NOMO-1 treated with DMSO at 0.1 percent for 48 hours (cell line): Measurements from ENCODE around the gene CEP350.

ENCODE experiments used
- DNase-seq: peaks from one replicate; lab custom pipeline; 2025; ENCODE audit not compliant: unreplicated experiment; lab: John Stamatoyannopoulos, UW

The CEP350 gene

DNA sequence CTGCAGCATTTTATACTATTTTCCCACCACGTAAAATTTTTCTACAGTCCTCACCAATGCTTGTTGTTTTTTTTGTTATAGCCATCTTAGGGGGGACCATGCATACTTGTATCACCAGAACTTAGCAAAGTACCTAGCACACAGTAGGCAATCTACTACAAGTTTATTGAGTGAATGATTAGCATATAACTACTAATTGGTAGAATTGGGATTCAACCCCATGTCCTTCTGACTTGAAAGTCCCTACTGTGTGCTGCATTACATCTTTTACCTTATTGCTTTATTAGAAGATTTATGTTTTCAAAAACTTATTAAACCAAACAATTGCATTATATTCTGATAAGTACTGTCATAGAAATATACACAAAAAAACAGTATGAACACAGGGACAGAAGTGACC is 92.1 kb downstream of the CEP350 start:
- DNase-seq, result no peak

DNA sequence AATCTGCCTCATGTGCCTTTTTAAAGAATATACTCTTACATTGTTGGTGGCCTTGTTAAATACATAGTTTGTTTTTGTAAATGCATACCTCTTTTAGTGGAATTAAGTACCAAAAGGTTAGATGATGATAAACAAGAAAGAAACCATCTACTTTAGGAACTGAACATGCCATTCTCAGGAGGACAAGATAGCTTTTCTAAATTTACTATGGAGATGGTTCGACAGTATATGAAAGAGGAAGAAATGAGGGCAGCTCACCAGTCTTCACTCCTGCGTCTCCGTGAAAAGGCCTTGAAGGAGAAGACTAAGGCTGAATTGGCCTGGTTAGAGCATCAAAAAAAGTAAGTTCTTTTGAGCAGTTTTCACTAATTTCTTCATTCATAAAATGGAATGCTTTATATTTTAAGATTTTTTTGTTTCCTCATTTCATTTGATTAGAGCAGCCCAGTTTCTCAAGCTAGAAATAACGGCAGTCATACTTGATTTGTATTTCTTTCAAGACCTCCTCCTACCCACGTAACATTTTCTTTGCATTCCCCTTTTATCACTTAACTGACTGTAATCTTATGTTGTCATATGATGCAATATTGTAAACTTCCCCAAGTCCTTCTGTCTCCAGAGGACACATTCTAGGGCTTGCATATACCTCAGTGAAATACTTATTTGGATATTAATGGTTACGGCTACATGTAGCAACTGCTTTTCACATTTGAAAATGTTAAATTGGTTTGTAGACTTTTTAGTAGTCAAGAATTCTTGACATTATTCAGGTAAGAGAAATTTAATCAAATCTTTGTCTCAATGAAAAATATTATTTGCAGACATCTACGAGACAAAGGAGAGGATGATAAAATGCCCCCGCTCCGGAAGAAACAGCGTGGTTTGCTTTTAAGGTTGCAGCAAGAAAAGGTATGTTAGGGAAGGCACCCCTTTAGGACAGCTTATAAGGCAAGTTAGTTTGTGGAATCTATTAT is 99.3 kb downstream of the CEP350 start:
- DNase-seq, result no peak

DNA sequence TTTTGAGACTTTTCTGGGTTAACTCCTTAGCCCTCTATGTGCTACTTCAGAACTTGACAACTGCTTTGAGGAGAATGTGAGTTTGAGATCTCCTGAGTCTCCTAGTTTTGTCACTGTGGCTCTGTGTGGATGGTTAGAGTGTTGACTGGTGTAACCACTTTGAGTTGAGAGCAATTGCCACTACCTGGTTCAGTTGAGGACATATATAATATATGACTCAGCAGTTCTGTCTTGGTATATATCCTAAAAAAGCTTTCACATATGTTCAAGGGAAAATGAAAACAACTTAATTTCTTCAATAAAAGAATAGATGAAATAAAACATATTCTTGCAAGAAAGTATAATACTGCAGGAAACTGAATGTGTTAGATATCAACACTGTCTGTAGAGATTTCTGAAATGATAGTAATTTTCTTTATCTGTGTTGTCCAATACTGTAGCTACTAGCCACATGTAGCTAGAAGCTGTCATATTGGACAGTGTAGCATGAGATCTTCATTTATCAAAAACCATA is 103.3 kb downstream of the CEP350 start:
- no peak for DNase-seq

DNA sequence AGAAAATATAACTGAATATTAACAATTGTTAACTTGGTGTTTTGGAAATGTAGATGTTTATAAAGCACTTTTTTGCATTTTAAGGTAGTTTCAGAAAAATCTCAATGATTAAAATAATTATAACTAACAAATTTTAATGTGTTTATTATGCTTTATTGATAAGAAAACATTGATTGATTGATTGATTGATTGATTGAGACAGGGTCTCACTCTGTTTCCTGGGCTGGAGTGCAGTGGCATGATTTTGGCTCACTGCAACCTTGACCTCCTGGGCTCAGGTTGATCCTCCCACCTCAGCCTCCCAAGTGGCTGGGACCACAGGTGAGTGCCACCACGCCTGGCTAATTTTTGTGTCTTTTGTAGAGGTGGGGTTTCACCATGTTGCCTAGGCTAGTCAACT is 106.4 kb downstream of the CEP350 start:
- no peak for DNase-seq

DNA sequence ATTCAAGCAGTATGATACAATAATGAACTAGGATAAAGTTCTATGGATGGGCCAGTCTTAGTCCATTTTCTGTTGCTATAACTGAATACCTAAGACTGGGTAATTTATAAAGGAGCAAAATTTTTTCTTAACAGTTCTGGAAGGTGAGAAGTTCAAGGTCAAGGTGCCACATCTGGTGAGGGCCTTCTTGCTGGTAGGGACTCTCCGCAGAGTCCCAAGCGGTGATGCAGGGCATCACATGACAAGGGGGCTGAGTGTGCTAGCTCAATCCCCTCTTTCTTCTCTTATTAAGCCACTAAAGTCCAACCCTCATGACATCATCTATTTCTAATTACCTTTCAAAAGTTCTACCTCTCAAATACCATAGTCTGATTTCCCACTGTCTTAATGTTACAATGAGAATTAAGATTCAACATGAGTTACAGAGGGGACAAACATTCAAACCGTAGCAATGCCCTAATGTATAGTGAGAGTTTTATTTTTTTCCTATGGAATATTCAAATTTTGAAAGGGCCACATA is 107.9 kb downstream of the CEP350 start:
- DNase-seq, result no peak

DNA sequence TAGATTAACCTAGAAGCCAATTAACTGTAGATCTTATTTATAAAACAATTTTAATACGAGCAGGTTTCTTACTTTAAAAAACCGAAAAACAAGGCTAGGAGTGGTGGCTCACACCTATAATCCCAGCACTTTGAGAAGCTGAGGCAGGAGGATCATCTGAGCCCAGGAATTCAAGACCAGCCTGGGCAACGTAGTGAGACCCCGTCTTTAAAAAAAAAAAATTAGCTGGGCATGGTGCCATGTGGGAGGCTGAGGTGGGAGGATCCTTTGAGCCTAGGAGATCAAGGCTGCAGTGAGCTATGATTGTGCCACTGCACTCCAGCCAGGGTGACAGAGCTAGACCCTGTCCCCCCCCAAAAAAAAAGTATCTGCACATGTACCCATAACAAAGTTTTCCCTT is 110.8 kb downstream of the CEP350 start:
- DNase-seq, result no peak

DNA sequence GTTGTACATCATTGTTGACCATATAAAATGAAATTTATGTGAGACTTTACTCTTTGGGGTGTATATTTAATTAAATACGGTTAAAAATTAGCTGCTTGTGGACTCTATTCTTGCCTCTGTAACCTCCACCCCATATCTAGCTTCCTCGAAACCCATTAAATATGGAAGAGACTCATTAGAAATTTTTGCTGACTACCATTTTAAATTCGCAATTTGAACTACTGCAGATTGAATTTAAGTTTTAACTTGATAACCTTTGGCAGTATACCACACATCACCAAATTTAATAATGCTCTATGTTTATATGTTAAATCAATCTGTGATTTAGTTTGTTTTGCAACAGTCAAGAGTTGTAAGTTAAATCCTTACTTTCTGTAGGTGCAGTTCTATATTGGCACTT is 111.5 kb downstream of the CEP350 start:
- DNase-seq, result no peak

DNA sequence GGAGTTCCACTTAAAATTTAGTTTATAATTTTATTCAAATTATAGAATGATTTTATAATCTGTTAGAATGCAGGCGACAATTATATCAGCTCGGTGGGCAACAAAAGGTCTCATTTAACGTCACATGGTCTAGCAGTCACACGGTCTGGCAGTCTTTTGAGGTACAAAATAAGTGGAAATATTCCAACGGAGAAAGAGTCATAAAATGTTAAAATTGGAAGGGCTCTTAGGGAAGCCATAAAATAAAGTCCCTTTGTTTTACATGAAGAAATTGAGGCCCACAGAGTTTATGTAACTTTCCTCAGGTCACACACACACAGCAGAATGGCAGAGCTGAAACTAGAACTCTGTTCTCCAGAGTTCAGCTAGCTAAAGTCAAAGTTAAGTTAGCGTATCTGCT is 115.7 kb downstream of the CEP350 start:
- DNase-seq, result no peak

DNA sequence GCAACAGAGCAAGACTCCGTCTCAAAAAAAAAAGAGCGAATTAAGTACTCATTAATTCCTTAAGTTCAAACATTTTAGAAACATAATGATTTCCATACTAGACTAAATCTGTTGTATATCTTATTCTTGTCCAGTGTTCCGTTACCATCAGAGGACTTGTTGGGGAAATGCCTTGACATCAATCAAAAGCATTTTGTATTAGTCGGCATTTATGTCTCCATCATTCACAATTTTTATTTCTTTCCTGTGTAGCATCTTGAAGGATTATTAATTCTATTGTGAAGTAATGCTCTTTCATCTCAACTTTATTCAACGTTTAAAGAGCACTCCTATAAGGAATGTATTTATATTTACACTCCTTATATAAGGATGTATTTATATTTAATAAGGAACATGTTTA is 117.1 kb downstream of the CEP350 start:
- DNase-seq, result no peak

DNA sequence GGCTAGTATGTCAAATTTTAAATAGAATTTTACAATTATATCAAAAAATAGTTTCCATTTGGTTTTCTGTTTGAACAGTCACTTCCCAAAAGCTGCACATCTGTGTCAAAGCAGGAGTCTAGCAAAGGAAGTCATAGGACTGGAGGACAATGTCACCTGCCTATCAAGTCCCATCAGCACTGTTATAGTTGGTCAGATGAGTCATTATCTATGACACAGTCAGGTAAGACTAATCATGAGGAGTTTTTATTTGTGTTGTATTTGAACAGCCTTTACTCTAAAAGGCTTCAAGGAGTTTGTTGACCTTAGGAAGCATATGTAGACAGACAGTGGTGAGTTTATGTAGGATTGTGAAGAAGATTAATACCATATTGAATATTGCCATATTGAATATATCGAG is 125.8 kb downstream of the CEP350 start:
- DNase-seq, result no peak

DNA sequence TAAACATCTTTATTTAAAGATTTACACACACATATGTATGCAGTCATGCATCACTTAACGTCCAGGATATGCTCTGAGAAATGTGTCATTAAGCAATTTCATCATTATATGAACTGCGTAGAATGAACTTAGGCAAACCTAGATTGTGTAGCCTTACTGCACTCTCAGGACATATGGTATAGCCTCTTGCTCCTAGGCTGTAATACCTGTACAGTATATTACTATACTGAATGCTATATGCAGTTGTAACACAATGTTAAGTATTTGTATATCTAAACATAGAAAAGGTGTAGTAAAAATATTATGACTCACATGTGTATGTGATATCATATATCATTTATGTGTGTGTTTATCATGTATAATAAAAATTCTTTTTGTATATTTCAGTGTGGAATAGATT is 126.9 kb downstream of the CEP350 start:
- DNase-seq, result no peak

DNA sequence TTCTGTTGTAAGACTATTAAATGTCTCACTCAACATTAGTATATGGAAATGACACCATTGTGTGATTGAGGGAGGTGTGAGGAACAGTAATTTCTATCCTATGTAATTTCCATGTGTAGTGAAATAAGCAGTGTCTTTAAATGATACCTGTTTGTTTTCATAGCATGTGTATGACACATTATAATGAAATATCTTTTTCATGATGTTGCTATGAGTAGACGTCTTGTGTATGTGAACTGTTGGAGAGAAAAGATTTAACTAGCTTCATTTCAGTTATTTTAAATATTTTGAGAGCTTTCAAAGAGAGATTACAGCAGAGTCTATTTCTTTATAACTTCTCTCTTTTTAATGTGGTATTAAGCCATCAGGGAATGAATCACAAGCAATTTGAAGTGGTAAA is 128.6 kb downstream of the CEP350 start:
- DNase-seq, result no peak

DNA sequence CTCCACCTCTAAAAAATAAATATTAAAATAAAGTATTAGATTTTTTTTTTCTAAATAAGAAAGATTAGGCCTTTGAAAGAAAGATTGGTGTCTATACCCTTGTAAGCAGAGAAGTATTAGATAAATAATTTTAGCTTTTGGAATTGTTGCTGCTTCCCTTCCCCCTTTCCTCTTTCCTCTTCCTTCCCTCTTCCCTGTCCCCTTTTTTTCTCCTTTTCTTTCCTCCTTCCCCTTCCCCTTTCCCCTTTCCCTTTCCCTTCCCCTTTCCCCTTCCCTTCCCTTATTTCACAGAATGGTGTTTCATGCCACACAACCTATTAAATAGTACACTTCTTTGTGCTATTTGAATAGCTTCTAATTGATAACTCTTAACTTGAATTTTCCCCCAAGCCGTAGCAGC is 130.3 kb downstream of the CEP350 start:
- DNase-seq, result no peak

DNA sequence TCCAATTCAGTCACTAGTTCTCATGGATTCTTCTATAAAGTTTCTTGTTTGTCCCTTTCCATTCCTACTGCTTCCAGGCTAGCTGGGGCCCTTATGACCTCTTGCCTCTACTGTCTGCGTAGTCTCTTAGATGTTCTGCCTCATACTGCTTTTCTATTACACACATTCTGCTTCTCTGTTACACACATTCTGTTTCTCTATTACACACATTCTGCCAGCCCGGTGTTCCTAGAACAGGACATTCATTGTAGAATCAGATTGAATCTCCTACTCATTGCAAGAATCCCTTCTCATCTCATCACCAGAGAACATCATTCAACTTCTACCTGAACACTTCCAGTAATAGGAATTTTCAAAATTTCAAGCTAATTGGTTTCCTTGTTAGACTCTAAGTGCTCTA is 130.7 kb downstream of the CEP350 start:
- DNase-seq, result no peak

DNA sequence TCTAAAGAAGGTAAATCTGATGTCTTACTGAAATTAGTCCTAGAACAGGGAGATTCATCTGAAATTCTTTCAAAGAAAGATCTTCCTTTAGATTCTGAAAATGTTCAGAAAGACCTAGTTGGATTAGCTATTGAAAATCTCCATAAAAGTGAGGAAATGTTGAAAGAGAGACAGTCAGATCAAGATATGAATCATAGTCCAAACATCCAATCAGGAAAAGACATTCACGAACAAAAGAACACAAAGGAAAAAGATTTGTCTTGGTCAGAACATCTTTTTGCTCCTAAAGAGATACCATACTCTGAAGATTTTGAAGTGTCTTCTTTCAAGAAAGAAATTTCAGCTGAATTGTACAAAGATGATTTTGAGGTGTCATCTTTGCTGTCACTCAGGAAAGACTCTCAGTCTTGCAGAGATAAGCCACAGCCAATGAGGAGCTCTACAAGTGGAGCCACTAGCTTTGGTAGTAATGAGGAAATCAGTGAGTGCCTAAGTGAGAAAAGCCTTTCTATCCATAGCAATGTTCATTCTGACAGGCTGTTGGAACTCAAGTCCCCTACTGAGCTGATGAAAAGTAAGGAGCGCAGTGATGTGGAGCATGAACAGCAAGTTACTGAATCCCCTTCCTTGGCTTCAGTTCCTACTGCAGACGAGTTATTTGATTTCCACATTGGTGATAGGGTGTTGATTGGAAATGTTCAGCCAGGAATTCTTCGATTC is 138.5 kb downstream of the CEP350 start:
- DNase-seq, result no peak

DNA sequence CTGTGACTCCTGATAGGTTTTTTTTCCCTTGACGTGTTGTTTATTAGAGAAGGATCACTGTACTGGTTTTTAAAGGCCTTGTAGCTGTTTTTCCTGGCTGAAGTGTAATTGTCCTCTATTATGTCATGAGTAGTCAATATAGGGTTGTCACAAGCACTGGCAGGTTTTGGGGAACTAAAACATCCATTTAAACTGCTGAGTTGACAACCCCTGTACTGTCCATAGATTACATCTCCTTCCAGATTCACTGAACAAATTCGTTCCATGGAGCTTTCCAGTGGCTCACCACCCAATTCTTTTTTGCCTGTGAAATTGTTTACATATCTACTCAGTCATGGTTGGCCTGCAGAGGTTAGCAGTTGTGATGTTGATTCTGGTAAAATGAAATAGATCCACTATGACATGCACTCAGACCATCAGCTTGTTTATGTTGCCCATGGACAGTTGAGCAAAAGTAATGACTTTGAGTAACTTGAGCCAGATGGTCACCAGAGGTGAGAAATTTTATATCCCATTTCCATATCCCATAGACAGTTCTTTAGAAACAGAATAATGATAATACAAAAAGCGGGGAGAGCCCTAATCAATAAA is 140.2 kb downstream of the CEP350 start:
- DNase-seq, result no peak

DNA sequence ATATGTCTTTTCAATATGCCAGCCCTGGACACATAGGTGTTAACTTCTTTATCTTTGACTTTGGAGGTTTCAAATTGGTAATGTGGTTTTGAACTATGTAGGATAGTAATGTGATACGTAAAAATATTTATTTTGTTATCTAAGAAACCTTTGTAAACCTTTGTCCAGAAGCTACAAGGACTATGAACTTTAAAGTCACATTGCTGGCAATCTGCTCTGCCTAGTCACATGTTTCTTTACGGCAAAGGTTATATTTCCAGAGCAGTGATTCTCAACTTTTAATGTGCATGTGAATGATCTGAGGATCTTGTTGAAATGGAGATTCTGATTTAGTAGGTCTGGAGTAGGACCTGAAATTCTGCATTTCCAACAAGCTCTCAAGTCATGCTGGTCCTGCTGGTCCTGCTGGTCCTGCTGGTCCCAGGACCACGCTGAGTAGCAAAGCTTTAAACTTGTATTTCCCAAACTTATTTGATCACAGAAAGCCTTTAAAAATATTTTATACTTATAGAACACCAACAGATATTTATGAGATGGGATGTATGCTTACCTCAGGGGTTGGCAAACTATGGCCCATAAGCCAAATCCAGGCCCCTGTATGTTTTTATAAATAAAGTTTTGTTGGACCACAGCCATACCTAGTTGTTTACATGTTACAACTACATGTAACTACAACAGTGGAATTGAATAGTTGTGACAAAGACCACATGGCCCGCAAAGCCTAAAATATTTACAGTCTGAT is 142.1 kb downstream of the CEP350 start:
- DNase-seq, result no peak

DNA sequence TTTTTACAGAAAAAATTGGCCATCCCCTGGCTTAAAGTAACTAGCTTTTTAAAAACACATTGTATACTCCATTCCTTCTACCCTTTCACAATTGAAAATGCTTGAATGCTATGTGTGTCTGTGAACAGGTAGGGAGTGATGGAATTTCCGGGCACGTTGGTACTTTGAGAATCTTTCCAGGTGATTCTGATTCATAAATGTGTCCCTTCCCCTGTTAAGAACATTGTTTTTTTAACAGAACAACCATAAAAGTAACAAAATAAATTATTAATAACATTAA is 142.7 kb downstream of the CEP350 start:
- DNase-seq, result no peak

DNA sequence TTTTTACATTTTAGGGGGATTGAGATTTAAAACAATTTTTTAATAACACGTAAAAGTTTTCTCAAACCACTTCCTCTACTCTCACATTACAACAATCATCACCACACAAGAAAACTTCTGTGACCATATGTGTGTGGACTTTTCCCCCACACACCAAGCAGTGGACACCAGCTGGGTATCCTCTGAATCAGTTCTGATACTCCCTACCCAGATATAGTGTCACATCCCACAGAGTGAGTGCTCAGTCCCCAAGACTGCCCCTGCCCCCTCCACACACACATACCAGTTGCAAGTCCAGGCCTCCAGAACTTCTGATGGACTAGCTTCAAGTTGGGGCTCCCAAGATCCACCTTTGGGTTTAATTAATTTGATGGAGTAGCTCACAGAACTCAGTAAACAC is 146.8 kb downstream of the CEP350 start:
- no peak for DNase-seq

DNA sequence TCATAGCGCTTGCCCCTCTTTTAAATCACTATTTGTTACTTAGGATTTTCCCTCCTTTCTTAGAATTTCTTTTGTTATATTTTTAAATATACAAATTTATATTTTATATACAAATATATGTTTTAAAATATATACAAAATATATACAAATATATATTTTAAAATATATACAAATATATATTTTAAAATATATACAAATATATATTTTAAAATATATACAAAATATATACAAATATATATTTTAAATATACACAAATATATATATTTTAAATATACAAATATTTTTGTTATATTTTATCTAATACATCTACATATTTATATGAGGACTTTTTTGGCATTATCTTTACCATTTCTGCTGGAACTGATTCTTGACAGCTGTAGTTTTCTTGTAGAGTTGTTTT is 149.2 kb downstream of the CEP350 start:
- DNase-seq, result no peak

DNA sequence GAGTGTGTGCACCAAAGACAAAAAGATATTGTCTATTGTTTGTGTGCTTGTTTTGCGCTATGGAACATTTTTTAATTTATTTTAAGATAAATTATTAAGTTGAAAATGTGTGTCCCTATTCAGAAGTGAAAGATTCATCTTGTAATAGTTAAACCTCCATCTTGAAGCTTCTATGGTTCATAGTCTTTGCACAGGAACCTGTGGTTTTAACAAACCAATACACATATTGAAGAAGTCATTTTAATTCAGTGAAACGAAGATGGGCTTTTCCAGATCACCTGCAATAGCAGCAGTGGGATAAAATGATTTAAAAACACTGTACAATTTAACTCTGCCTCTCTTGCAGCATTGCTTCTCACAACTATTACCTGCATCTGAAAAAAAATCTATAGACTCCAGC is 157.5 kb downstream of the CEP350 start:
- DNase-seq, result no peak
